GM18507 (cell line): Measurements from ENCODE around the gene MATN3.

Experiments used
- DNase-seq: peaks from one replicate; pipeline ENCODE4 v3.0.0; 2011; ENCODE audit warnings: low read depth; ENCODE audit not compliant: insufficient read length; ENCODE audit errors: extremely low spot score
- FAIRE-seq: peaks from 2 replicates; lab custom pipeline; 2011; peaks lifted over from hg19 to GRCh38; lab: Jason Lieb, UNC

The MATN3 gene

DNA sequence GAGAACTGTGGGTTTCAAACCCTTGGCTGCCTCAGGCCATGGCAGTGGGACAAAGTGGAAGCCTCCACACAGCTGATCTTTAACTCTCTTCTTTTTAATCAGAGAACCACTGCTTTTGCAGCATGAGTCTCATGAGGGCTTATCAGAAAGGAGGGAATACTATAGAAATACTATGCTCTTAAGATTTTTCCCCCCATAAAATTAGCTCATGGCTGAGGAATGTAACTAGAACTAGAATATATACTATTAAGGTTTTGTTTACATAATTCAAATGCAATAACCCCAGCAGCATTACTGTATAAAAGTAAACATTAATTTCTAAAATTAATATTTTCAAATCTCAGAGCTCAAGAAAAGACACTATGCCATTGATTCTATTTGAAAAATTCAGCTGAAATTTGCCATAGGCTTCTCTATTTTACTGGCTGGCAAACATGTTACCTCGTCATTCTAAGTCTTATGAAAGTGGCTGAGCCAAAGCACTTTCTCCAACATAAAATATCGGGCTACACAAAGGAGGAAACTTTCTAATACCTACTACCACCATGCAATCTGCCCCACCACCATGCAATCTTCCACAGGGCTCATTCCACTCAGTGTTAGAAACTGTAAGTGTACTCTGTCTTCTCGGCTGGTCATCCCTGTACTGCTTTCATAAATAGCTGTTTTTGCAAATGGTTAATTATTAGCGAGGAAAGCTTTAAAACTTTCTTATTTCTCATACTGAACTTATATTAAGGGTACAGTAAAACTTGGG, 65.1 kb downstream of the MATN3 start:
- FAIRE-seq (no peak), DNase-seq (no peak)

DNA sequence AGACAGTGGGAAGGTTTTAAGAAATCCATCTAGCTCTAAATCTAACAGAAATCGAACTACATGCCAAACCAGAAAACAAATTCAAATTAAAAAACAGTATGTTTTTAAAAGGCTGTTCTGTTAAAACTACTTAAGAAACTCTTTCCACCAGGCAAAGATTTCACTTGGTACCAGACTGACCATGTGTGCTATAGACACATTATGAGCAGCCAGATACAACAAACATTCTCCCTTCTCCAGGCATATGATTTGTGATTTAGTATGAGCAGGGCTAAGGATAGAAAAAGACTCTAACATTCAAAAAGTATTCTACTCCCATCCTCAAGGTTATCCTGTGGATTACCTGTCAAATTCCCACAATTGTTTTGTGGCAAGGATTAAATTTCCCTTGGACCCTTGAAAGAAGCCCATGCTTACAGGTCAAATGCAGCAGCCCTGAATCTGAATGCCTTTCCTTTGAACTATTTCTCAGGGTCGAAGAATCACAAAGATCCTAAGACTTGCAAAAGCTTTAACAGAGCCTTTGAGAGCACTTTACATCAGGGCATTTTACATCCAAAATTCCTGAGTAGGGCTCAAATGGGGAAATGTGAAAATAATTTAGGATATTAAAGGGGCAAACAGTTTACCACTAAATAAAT, 68.1 kb downstream of the MATN3 start:
- FAIRE-seq (peak; percentile 33), DNase-seq (no peak)

DNA sequence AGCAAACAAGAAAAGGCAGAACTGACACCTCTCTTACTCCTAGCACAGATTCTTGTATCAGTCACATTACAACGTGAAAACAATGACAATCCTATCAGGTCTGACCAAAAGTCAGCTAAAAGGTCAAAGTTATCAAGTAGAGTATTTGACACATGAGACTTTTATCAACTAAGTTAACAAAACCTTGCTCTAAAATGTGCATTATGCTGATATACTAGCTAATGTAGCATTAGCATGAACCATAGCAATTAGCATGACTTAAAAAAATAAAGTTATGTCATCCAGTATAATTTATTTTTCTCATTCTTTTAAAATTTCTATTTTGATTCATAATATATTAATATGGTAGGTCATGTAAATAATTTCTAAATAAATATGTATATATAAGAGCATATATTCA, 69.3 kb downstream of the MATN3 start:
- FAIRE-seq (no peak), DNase-seq (no peak)

DNA sequence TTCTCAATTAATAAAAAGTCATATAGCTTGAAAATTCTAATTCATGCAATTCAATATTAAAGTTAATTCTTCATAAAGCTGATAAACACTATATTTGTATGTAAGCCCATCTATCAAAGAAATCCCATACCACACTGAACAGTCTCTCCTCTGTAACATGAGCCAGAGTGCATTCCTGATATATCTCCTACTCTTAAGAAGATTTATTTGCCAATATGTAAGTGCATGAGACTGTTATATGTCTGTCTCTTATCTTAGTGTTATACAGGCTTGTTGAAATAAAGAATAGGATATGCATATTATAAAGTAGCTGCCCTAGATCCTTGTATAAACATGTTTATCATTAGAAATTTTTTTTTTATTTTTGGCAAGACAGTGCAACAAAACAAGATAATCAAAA, 70.3 kb downstream of the MATN3 start:
- DNase-seq (no peak), FAIRE-seq (no peak)
